T-helper 22 cell (primary cell): Measurements from ENCODE around the gene FITM2.
"Not testable (repeated sequence)": the region's sequence is repeated elsewhere in the genome, so short reads cannot be mapped to it uniquely, and the experiment has no call there.

Experiments used
- DNase-seq: peaks from one replicate; pipeline ENCODE4 v3.0.0-alpha.2; 2020; ENCODE audit warnings: low read depth

The FITM2 gene

DNA sequence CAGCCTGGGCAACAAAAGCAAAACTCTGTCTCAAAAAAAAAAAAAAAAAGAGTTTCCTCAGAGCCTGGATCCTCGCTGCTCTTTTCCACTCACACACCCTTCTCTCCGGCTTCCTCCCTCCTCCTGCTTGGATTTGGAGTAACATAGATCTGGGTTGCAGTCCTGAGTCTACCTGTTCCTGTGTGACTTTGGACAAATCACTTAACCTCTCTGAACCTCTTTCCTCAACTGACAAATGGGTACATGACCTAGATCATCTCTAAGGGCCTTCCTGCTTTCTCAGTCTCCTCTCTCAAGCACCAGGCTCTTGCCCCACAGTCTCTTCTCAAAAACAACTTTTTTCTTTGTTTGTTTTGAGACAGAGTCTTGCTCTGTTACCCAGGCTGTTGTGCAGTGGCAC is 20.2 kb upstream of the FITM2 start:
- no peak for DNase-seq

DNA sequence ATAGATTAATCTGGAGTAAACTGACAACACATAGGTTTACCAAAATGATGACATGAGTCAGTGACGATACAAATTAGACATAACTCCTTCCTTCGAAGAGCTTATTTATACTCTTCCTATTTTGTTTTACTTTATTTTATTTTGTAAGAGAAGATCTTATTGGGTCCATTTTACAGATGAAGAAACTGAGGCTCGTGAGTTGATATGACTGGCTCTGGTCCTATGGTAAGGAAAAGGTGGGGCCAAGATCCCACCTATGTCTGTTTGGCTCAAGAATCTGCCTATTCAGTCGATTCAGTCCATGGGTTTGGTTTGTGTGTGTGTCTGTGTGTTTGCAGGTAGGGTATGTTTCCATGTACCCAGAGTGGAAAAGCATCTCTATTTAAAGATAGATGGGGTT is 17.4 kb upstream of the FITM2 start:
- no peak for DNase-seq

DNA sequence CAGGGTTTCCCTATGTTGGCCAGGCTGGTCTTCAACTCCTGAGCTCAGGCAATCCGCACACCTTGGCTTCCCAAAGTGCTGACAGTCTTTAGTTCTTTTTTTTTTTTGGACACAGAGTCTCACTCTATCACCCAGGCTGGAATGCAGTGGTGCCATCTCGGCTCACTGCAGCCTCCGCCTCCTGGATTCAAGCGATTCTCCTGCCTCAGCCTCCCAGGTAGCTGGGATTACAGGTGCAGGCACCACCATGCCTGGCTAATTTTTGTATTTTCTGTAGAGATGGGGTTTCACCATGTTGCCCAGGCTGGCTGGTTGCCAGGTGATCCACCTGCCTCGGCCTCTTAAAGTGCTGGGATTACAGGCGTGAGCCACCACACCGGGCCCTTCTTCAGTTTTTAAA is 16.7 kb upstream of the FITM2 start:
- not testable (repeated sequence) for DNase-seq

DNA sequence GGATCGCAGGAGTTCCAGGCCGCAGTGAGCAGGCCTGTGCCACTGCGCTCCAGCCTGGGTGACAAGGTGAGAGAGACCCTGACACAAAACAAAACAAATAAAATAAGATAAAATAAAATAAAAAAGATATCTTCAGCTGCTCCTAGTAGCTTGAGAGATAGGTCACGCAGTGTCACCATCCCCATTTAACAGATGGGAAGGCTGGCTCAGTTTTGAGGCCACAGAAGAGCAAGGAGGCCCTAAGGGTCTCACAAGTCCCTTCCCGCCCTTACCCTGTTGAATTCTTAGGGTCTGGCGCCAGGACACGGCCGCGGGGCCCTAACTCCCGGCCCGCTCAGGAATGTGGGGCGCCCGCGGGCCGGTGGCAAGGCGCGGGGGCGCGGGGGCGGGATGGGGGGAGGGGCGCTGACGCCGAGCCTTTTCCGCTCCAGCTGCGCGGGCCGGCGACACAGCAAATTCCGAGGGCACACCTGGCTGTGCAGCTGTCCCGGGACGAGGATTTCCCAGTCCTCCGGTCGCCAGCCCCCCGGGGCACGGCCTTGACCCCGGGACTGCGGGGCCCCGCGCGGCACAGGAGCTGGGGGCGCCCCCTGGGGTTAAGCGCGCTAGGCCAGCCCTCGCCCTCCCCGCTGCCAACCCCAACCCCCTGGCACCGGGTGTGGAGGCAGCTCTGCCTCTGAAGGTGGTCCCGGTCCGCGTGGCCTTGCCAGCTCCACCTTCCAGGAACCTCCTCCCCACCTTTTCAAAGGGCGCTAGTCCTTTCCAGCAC is 15.6 kb upstream of the FITM2 start:
- no peak for DNase-seq

DNA sequence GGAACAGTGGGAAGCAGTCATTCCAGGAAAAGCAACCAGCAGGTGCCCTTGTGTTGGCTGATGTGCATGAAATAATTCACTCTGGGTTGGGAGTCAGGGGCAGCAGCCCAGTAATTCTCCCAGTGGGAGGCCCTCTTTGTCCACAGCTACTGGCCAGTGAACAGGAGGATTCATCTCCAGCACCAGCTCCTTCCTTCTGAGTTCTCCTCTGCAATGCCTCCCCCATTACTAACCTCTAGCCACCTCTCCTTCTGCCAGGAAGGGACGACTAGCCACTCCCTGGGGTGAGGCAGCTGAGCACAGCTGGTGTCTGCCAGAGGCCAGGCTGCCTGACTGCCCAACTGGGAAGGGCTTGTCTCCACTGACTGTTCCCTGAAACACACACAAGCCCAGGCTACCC is 13.3 kb upstream of the FITM2 start:
- DNase-seq = no peak

DNA sequence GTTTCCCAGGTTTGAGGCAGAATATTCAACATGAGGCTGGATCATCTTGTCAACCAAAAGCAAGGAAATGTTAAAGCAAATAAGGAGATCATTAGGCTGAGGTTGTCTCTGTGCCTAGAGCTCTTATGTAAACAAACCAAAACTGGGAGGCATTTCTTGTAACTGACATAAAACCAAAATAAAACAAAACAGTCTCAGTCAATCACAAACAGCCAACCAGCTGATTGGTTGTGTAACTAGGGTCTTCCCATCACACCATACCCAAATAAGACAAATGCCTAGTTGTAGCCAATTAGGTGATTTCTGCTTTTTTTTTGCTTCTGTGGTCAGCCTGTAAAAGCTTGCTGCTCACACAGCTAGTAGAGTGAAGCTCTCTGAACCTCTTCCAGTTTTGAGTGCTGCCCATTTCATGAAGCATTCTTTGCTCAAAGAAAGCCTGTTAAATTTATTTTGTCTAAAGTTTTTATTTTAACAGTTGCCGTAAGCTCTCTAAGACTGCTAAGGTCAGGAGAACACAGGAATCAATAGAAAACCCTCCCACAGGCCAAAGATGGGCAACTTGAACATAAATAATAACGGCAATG is 8.9 kb upstream of the FITM2 start:
- no peak for DNase-seq

DNA sequence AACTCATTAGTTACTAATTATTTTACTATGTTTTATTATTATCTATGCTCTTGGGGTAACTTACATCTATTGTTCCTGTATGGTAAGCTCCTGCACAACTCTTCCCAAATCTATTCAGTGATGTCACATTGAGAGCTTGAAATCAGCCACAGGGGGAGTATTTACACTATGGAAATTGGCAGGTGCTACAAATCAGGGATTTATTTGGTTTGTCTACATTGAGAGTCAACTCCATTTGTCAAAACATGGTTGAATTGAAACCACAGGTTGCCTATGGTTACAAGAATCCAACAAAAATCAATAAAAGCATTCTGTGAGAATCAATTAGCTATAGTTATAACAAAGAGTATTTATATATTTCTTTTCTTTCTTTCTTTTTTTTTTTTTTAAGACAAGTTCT is 3.9 kb upstream of the FITM2 start:
- no peak for DNase-seq

DNA sequence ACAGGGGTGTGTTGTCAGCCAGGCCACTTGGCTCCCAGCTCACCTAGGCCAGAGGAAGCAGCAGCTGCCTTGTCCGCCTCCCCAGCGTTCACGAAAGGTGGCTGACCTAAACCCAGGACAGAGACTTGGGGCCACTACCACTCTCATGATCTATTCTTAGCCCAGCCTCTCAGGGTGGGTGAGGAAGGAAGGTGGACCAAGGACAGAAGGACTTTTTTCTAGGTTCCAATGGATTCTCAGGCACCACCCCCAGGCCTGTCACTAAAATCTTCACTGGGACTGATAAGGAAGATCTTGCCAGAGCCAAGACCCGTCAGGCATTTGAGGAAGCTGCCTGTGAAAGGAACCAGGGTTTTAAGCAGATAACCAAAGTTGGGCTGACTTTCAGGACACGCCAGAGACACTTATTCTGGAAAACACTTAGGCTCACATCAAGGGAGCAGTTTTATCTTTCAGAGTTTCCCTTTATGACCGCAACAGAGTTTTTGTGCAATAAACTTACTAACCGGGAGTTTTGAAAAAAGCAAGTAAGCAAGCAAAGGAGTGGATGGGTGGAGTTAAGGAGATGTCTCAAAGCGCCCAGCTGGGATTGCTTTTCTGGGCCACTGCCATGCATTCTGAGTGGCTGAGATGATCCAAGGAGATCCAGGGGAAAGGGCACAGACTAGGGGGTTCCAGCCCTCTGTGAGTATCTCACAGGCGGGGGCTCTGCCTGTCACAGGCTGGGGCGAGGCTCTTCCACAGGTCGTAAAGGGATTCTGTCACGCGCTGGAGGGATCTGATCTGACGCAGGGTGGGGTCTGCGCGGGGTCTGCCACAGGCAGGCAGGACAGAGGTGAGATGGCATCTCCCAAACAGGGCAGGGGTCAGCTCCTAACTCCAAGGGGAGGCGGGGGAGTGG is 989 bp downstream of the FITM2 start:
- DNase-seq = no peak

DNA sequence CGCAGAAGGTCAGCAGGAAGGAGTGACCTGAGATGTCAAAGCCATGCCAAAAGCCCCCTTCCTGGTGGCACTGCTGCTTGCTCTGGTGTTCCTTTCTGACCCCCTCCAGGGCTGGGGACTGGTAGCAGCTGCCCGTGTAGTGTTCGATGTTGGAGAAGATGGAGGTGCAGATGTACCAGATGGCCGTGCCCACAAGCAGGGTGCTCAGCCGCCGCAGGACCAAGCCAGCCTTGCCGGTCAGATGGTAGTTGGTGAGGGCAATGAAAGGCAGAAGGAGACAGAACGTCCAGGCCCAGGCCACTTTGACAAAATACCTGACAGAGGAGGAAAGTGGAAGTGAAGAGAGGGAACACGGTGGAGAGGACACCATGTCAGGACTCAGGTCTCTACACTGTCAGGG is 4.1 kb downstream of the FITM2 start:
- DNase-seq = no peak

DNA sequence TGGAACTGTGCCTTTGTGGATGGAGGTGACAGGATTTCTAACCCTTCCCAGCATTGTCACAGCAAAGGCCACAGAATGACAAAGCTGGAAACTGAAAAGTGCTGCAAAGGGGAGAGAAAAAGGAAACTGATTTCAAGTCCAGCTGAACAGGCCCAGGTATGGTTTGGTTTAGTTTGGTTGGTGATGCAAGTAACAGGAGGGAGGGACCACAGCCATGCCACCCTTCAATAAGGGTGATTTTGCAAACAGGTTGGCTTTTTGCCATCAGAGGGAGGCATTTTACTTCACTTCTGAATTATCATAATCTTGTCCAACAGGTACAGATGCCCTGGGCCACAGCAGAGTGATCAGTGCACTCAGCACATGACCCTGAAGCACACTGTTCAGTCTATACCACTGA is 6.6 kb downstream of the FITM2 start:
- no peak for DNase-seq

DNA sequence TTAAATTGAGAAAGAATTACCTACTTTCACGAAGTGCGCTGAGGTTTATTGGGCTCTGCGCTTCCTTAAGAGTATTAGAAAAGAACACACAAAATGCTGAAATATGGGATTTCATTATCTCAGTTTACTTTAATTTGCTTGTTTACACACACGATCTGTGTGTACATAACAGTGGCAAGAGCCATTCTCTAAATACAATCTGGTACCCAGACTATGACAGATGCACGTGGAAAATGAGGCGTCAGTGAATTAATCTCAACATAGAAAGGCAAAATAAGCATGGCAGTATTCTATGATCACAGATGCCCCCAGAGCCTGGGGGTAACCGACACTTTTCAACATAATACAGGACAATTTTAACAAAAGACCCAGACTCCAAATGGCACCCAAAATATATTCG is 8.3 kb downstream of the FITM2 start:
- DNase-seq = no peak

DNA sequence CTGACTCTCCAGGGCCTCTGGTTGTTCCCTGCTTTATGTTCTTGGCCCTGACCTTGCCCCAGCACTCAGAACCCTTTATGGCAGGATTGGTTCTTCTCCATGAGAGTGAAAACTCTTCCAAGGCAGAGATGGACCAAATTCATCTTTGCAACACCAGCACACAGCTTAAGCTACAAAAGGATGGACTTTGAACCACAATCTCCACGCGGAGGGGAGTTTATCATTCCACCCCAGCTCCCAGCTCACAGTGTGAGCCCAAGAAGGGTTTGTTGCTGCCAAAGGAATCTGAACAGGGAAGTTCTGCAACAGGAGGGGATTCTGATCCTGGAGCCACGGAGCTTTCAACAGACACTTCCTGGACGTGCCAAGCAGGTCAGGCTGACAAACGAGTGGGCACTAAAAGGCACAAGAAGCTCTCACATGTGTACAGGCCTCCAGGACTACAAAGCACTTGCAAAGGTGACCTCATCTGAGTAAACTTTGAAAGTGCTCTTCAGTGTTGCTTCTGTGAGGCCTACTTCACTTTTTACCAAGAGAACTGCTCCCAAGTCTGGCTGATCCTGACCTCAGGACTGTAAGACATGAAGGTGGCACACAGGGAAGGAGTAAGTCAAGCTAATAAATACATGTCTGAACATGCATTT is 8.9 kb downstream of the FITM2 start:
- DNase-seq = no peak

DNA sequence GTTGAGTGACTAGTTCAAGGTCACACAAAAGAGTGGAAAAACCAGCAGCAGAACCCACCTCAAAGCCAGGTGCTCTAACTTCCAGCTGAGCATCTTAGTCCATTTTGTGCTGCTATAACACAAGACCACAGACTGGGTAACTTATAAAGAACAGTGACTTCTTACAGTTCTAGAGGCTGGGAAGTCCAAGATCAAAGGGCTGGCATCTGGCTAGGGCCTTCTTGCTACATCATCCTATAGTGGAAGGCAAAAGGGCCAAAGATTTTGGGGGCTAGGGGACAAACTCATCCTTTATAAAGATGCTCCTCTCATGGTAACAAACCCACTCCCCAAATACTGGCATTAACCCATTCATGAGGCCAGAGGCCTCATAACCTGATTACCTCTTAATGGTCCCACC is 9.7 kb downstream of the FITM2 start:
- no peak for DNase-seq

DNA sequence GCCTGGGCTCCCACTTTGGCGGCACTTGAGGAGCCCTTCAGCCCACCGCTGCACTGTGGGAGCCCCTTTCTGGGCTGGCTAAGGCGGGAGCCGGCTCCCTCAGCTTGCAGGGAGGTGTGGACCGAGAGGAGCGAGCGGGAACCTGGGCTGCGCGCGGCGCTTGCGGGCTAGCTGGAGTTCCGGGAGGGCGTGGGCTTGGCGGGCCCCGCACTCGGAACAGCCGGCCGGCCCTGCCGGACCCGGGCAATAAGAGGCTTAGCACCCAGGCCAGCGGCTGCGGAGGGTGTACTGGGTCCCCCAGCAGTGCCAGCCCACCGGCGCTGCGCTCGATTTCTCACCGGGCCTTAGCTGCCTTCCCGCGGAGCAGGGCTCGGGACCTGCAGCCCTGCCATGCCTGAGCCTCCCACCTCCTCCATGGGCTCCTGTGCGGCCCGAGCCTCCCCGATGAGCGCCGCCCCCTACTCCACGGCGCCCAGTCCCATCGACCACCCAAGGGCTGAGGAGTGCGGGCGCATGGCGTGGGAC is 11.9 kb downstream of the FITM2 start:
- DNase-seq = not testable (repeated sequence)

DNA sequence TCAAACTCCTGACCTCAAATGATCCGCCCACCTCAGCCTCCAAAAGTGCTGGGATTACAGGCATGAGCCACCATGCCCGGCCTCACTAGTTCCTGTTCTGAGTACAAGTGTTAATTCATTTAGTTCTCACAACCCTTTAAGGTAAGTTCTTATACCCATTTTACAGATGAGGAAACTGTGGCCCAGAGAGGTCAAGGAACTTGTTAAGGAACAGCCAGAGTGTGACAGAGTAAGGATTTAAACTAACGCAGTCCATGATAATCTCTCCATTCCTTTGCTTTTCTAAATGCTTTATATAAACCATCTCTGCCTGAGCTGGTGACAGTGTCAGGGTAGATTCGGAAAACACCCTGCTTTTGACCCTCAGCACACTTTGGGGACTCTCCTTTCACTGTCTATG is 13.3 kb downstream of the FITM2 start:
- no peak for DNase-seq

DNA sequence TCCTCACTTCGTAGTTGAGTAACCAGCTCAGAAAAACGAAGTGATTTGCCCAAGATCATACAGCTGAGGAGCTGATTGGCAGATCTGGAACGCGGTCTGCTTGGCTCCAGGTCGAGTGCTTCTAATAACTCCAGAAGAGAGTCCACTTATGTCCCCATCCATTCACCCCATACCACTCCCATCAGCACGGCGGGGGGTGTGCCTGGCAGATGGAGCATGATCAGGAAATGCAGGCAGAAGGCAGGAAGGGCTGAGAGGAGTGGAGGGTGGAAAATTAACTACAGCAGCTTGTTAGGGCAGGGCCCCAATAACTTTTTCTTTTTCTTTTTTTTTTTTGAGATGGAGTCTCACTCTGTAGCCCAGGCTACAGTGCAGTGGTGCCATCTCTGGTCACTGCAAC is 15.0 kb downstream of the FITM2 start:
- no peak for DNase-seq

DNA sequence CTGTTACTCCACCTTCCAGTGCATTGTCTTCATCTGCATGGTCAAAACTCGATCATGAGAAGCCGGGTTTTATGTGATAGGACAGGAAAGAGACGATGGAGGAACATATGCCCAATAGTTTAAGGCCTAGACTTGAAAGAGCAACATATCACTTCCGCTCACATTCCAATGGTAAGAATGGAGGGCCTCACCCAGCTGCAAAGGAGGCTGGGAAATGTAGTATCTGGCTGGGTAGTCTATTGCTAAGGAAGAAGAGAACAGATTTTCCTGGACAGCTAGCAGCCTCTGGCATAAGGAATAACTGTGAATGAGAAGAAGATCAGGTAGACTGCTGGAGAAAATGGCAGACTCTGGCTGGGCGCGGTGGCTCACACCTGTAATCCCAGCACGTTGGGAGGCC is 19.2 kb downstream of the FITM2 start:
- no peak for DNase-seq

DNA sequence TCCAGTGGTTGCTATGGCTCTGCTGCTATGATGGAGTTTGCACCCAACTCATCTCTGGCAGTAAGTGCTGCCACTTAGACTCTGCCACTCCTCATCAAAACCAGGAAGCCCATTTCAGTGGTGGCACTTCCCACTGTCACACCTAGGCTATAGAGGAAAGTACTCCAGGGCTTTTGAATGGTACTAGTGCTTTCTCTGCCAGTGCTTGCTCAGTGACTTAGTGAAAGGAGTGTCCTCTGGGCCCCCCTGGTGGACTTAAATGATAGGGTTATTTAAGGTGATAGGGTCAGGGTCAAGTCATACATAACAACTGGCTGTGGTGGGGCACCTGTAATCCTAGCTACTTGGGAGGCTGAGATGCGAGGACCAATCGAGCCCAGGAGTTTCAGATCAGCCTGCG is 22.8 kb downstream of the FITM2 start:
- no peak for DNase-seq

DNA sequence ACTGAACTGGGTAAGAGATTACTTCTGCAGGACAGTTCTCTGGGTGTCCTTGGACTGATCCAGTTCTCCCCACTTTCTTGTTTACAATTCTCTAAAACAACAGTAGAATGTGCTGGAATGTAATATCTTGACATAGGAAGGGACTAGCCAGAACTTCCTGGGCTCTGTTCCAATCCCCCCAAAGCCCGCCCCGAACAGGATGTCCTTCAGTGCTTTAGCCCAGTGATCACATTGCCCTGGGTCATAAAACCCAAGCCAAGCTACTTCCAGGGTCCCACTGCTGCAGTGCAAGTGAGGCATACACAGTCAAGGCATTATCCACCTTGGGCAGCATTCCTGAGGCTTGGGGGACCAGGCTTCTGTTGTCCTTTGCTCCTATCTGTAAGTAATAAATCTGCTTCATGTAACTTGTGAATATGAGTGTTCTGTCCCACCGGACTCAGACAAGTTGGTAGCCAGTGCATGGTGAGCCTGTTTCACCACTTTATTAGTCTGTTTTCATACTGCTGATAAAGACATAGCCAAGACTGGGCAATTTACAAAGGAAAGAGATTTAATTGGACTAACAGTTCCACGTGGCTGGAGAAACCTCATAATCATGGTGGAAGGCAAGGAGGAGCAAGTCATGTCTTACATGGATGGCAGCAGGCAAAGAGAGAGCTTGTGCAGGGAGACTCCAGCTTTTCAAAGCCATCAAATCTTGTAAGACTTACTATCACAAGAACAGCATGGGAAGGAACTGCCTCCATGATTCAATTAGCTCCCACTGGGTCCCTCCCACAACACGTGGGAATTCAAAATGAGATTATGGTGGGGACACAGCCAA is 23.5 kb downstream of the FITM2 start:
- DNase-seq = no peak

DNA sequence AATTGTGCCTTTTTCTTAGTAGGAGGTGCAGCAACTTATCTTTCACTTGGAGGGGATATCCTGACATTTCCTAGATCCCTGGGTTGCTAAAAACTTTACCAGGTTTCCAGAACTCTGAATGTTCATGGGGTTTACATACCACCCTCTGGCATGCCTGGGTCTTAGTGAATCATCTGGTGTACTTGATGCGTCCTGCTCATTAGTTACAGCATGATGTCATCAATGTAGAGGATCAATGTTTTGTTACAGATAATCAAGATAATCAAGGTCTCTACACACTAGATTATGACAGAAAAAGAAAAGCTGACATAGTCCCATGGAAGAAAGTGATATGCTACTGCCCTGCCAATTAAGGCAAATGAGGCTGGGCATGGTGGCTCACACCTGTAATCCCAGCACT is 27.0 kb downstream of the FITM2 start:
- no peak for DNase-seq

DNA sequence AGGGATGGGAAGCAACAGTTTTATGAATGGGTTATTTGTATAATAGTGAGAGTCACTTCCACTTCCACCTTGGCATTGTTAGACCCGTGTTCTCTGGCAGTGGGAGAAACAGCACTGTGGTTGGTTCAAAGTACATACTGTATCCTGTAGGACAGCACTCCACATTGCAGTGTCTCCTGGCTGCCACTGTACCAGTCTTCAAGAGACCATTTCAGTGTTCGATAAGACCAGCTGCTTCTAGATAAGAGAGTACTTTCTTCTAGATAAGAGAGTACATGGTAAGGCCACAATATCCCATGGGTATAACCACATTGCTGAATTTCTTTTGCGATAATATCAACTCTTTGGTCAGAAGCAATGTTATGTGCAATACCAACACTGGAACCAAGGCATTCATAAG is 28.8 kb downstream of the FITM2 start:
- no peak for DNase-seq

DNA sequence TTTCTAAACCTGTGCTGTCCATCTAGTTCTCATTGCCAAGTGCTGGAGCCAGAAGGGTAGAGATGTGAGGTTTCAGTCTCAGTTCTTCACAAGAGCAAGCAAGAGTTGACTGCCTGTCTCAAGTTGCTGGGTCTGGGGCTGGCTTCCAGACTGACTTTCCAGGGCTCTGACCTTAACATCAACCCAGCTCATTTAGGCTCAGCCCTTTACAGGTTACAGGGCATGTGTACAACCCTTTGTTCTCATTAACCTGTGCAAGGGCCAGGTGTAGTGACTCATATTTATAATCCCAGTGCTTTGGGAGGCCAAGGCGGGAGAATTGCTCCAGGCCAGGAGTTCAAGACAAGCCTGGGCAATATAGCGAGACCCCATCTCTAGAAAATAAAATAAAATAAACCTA is 30.6 kb downstream of the FITM2 start:
- no peak for DNase-seq
